K562 (cell line): ENCODE measurements around the gene FAM149B1. TPM values are rescaled to one million over a fixed set of nuclear protein-coding genes. Genes with fewer than 3 reads are reported as not detected.

Experiments
- ATAC-seq: fragments of 200-7000 bp; cut with Tn5 transposase; 3 replicates; pipeline ENCODE4 v1.9.1; 2020; ENCODE audit warnings: moderate library complexity
- BruUV-seq: library from RNA; stranded (reverse); fragments of 400-500 nt; replicated peaks from 2 replicates; lab custom pipeline; 2021; lab: Mats Ljungman, UMichigan
- CTCF ChIA-PET: fragments of 300-600 bp; formaldehyde crosslinking; extraction: SDS; loops from one replicate; lab custom pipeline; 2021; ENCODE audit warnings: low intra/inter-chr PET ratio; lab: Yijun Ruan, JAX
- POLR2A ChIA-PET: fragments of 300-600, 350-650 bp; sonication (Branson Sonifier 250); formaldehyde crosslinking; extraction: SDS; loops from one replicate; lab custom pipeline; 2021; ENCODE audit warnings: antibody characterized with exemption, inconsistent platforms; lab: Yijun Ruan, JAX
- DNase-seq, 4 experiments: peaks; one replicate each; pipeline versions ENCODE4 v3.0.0 to v3.0.0-alpha.2; 2011 to 2018; ENCODE audit warnings: low spot score in 3 of 4, mixed read lengths in 3 of 4; ENCODE audit errors: extremely low read depth in 1 of 4
- FAIRE-seq: peaks from 2 replicates; lab custom pipeline; 2011; peaks lifted over from hg19 to GRCh38; lab: Jason Lieb, UNC
- H2AFZ ChIP-seq: 2 replicates; pipeline ENCODE4 v1.6.0; 2011; ENCODE audit warnings: low read depth, low read length, control low read depth, inconsistent platforms
- H3K27ac ChIP-seq: fragments of 200-600 bp; 3 replicates; pipeline ENCODE4 v1.8.0; 2011; ENCODE audit warnings: low read depth, mild to moderate bottlenecking, control low read depth, inconsistent platforms, low read length, moderate library complexity, mixed read lengths; ENCODE audit errors: extremely low read depth
- H3K27me3 ChIP-seq, 2 experiments: fragments of 300-600 bp in 1 of 2; 2 replicates in 1 of 2; 3 replicates in 1 of 2; pipeline versions ENCODE4 v1.6.0 to v1.8.0; 2011; ENCODE audit warnings: inconsistent platforms in 2 of 2, low read length in 2 of 2, mild to moderate bottlenecking in 1 of 2, mixed read lengths in 1 of 2, moderate library complexity in 1 of 2; ENCODE audit not compliant: control insufficient read depth in 2 of 2, insufficient read depth in 2 of 2
- H3K36me3 ChIP-seq: fragments of 300-600 bp; 3 replicates; pipeline ENCODE4 v1.8.0; 2011; ENCODE audit warnings: mild to moderate bottlenecking, low read length, inconsistent platforms; ENCODE audit not compliant: control insufficient read depth, insufficient read depth
- H3K4me1 ChIP-seq, 2 experiments: fragments of 200-600 bp in 1 of 2; replicated peaks in 1 of 2; 2 replicates in 1 of 2; 3 replicates in 1 of 2; pipeline versions ENCODE4 v1.5.1 to v1.8.0; 2011; ENCODE audit warnings: inconsistent platforms in 2 of 2, low read length in 2 of 2, mild to moderate bottlenecking in 1 of 2, mixed read lengths in 1 of 2, moderate library complexity in 1 of 2; ENCODE audit not compliant: control insufficient read depth in 2 of 2, insufficient read depth in 2 of 2
- H3K4me2 ChIP-seq: 2 replicates; pipeline ENCODE4 v1.6.1; 2011; ENCODE audit warnings: low read length, control low read depth, inconsistent platforms, mixed read lengths; ENCODE audit not compliant: insufficient read depth
- H3K4me3 ChIP-seq: fragments of 200-600 bp; sonication (generic), shearing (Covaris generic); 2 replicates; pipeline ENCODE4 v1.5.1; 2016; ENCODE audit warnings: control low read depth, inconsistent platforms
- H3K79me2 ChIP-seq: fragments of 200-600 bp; 3 replicates; pipeline ENCODE4 v1.8.0; 2011; ENCODE audit warnings: low read length, inconsistent platforms; ENCODE audit not compliant: control insufficient read depth, insufficient read depth
- H3K9ac ChIP-seq, 2 experiments: 2 replicates each; pipeline versions ENCODE4 v1.6.0 to v1.6.1; 2011; ENCODE audit warnings: low read depth in 2 of 2, low read length in 2 of 2, control low read depth in 1 of 2, inconsistent platforms in 1 of 2, mild to moderate bottlenecking in 1 of 2, mixed read lengths in 1 of 2; ENCODE audit not compliant: insufficient read depth in 1 of 2
- H3K9me1 ChIP-seq: one replicate; pipeline ENCODE4 v1.6.0; 2011; ENCODE audit warnings: inconsistent platforms, mild to moderate bottlenecking, low read length, moderate library complexity; ENCODE audit not compliant: control insufficient read depth, insufficient read depth
- H3K9me3 ChIP-seq: replicated peaks from 2 replicates; pipeline ENCODE4 v1.5.1; 2011; ENCODE audit warnings: low read depth, low read length, inconsistent platforms; ENCODE audit not compliant: control insufficient read depth, insufficient read depth
- H4K20me1 ChIP-seq: replicated peaks from 2 replicates; pipeline ENCODE4 v1.6.1; 2011; ENCODE audit warnings: low read length, inconsistent platforms, mixed read lengths; ENCODE audit not compliant: control insufficient read depth, insufficient read depth
- ARID1B ChIP-seq: fragments of 450-650 bp; IDR thresholded peaks from 2 replicates; pipeline ENCODE4 v1.6.1; 2016; ENCODE audit warnings: antibody characterized with exemption, mild to moderate bottlenecking, inconsistent platforms
- ARID3A ChIP-seq: IDR thresholded peaks from 2 replicates; pipeline ENCODE4 v1.6.1; 2012; ENCODE audit warnings: low read depth, low read length, improper control_type of control experiment, borderline replicate concordance
- HDAC2 ChIP-seq: fragments of 450-650 bp; IDR thresholded peaks from 2 replicates; pipeline ENCODE4 v1.6.1; 2016; ENCODE audit warnings: mild to moderate bottlenecking
- HDAC6 ChIP-seq: IDR thresholded peaks from 2 replicates; pipeline ENCODE4 v1.6.1; 2012; ENCODE audit warnings: low read depth, mild to moderate bottlenecking, control low read depth, inconsistent platforms, low read length, moderate library complexity
- JUN ChIP-seq, 2 experiments: sonication (generic) in 1 of 2; formaldehyde crosslinking in 1 of 2; IDR thresholded peaks; 2 replicates each; pipeline versions ENCODE4 v1.6.1 to v1.8.0; 2012 to 2022; ENCODE audit warnings: borderline replicate concordance in 2 of 2, mild to moderate bottlenecking in 2 of 2, improper control_type of control experiment in 1 of 2, low read depth in 1 of 2, low read length in 1 of 2, missing genetic modification reagents in 1 of 2
- MAFF ChIP-seq: IDR thresholded peaks from 2 replicates; pipeline ENCODE4 v1.6.1; 2012; ENCODE audit warnings: low read length, improper control_type of control experiment
- NFIC ChIP-seq: fragments of 450-650 bp; IDR thresholded peaks from 2 replicates; pipeline ENCODE4 v1.6.1; 2017; ENCODE audit warnings: mild to moderate bottlenecking, inconsistent platforms
- NFRKB ChIP-seq: fragments of 450-650 bp; IDR thresholded peaks from 2 replicates; pipeline ENCODE4 v1.6.1; 2016; ENCODE audit warnings: low read depth
- PBX2 ChIP-seq, 2 experiments: IDR thresholded peaks in 1 of 2; conservative IDR thresholded peaks in 1 of 2; 2 replicates each; pipeline ENCODE4 v1.6.1; 2016; ENCODE audit warnings: low read depth in 2 of 2, mild to moderate bottlenecking in 1 of 2, missing compliant biosample characterization in 1 of 2, missing genetic modification characterization in 1 of 2, moderate library complexity in 1 of 2
- TAF1 ChIP-seq: IDR thresholded peaks from 2 replicates; pipeline ENCODE4 v1.6.1; 2011; ENCODE audit warnings: mild to moderate bottlenecking, low read length, moderate library complexity; ENCODE audit not compliant: insufficient read depth, control insufficient read depth, severe bottlenecking; ENCODE audit errors: extremely low read depth
- ZBTB5 ChIP-seq: fragments of 450-650 bp; IDR thresholded peaks from 2 replicates; pipeline ENCODE4 v1.6.1; 2017; ENCODE audit warnings: antibody characterized with exemption
- ZKSCAN1 ChIP-seq: fragments of 150-350 bp; IDR thresholded peaks from 2 replicates; pipeline ENCODE4 v1.6.1; 2016; ENCODE audit warnings: low read depth, low read length
- ZNF197 ChIP-seq: fragments of 200-800 bp; sonication (Bioruptor generic); IDR thresholded peaks from 2 replicates; pipeline ENCODE4 v1.6.1; 2016; ENCODE audit warnings: low read depth, missing genetic modification characterization, missing compliant biosample characterization
- WGBS: fragments of 100-300 bp; shearing (Covaris generic); methylation state at CpG from one replicate; pipeline ENCODE4 v1.1.6; 2016; ENCODE audit warnings: low coverage, mixed read lengths; ENCODE audit not compliant: insufficient coverage; ENCODE audit errors: missing lambda C conversion rate; 5-methylcytosine and 5-hydroxymethylcytosine counted together
- in situ Hi-C: fragments of 300-500 bp; cut with MboI; formaldehyde crosslinking; loops from 4 replicates; pipeline ENCODE4 v1.15.0; 2018; ENCODE audit warnings: inconsistent platforms, mixed read lengths
- intact Hi-C: fragments of 100-400 bp; cut with micrococcal nuclease; formaldehyde crosslinking; loops from 2 replicates; pipeline ENCODE4 v1.14.2; 2022
- polyA plus RNA-seq, 8 experiments: library from polyadenylated mRNA; depleted of rRNA in 4 of 8; stranded (reverse) in 5 of 8; unstranded in 3 of 8; fragments of >200 nt; fragmentation: Nextera tagmentation in 2 of 8; fragmentation: Illumina TruSeq in 1 of 8; extraction: Ambion mirVana in 2 of 8; extraction: Trizol in 1 of 8; gene quantifications; 2 replicates each; pipeline versions ENCODE4 v1.2.1 to v1.2.3, GENCODE V29; 2011 to 2014; ENCODE audit warnings: inconsistent platforms in 1 of 8, missing spikeins in 1 of 8
- total RNA-seq, 7 experiments: library from RNA; depleted of rRNA in 6 of 7; stranded (reverse); fragments of >200 nt in 6 of 7; fragmentation: Illumina TruSeq in 2 of 7; extraction: Trizol in 2 of 7; gene quantifications; 2 replicates each; pipeline versions ENCODE4 v1.2.1 to v1.2.3, GENCODE V29; 2011 to 2021; ENCODE audit warnings: low replicate concordance in 1 of 7

FAM149B1 gene
- total and polyA plus RNA-seq, 9 of the 15 experiments (the other 6 are each of a cell fraction or from before 2014, with no cell fraction given): 4.2 to 18.5 (median 9.3) TPM

- CTCF ChIA-PET: interaction anchor here (0.6 to 0.7 kb wide), 2 partner anchors 115 to 695 kb away, joined by 3 read pairs; no protein-coding TSS in a partner anchor
- peak; percentile 92 for TF ChIP-seq ARID3A
- TF ChIP-seq ARID1B: peak; percentile 98
- no peak for TF ChIP-seq ZNF197
- TF ChIP-seq PBX2 (CRISPR knock-in tag; IDR thresholded peaks at IDR 0.05; ENCODE audit: low read depth): peak; percentile 43; the same call in 1 of the 2 replicates
- peak; percentile 93 for TF ChIP-seq PBX2 (tag; conservative IDR thresholded peaks at IDR 0.05; ENCODE audit: low read depth)
- peak; percentile 93 for TF ChIP-seq NFIC
- TF ChIP-seq JUN (IDR thresholded peaks at IDR 0.05; ENCODE audit: borderline replicate concordance, low read depth, low read length): peak; percentile 19; the same call in 1 of the 2 replicates
- no peak for TF ChIP-seq JUN (CRISPR knock-in tag; IDR thresholded peaks at IDR 0.05; ENCODE audit: borderline replicate concordance)
- peak; percentile 45 for TF ChIP-seq TAF1
- 0 out of 2 replicates have a peak, but pooled peaks have one; percentile 48 for TF ChIP-seq HDAC2
- peak; percentile 33; the same call in 1 of the 2 replicates for TF ChIP-seq ZKSCAN1
- TF ChIP-seq HDAC6: no peak
- peak; percentile 21; the same call in 1 of the 2 replicates for TF ChIP-seq NFRKB
- TF ChIP-seq ZBTB5: no peak
- peak; percentile 28; the same call in 1 of the 2 replicates for TF ChIP-seq MAFF
Measured at GRCh38 chr10:73244866-73245477, 77.1 kb downstream of the FAM149B1 start.

More at GRCh38 chr10:73244866-73245477, 77.1 kb downstream of the FAM149B1 start:
- DNase-seq: peak; percentile 44 to 95 (median 68)
- Histone ChIP-seq H3K27ac (peak overlapping the region; percentile 95), H3K36me3 (peaks cover 79% of the 10 kb centered on the region), H3K27me3 (no peaks in the 10 kb centered on the region), H2AFZ (no peak overlapping the region), H3K9ac (peak overlapping the region; percentile 78 to 94; a peak in 3 of 4 replicates), H3K4me3 (peak overlapping the region; percentile 65), H3K9me1 (no peaks in the 10 kb centered on the region), H3K9me3 (no peaks in the 10 kb centered on the region), H3K4me2 (peak overlapping the region; percentile 91), H4K20me1 (0 out of 2 replicates have a peak, but pooled peaks cover 9% of the 10 kb centered on the region), H3K79me2 (peaks cover 87% of the 10 kb centered on the region), H3K4me1 (peaks cover 3 to 35% of the 10 kb centered on the region in 2 experiments; a peak in 4 of 5 replicates)
- POLR2A ChIA-PET: interaction anchor here (0.6 to 5.4 kb wide), 12 partner anchors 9 to 513 kb away, joined by 3 to 66 read pairs (median 4); no protein-coding TSS in a partner anchor
- WGBS: 1% methylated on average over 8 of the region's 8 CpGs
- in situ Hi-C loops (no loop called here), intact Hi-C loops (loop anchor here (5.0 kb wide), 6 partner anchors 122 to 397 kb away; partner anchors contain the start of genes ANXA7, MYOZ1, P4HA1 and PPP3CB)
- FAIRE-seq: peak; percentile 96
- BruUV-seq: no TSS peak
- ATAC-seq: peak; percentile 58
